Activated CD4-positive, alpha-beta T cell treated with anti-CD3 and anti-CD28 coated beads, Interleukin-2, Interleukin-6, amounts not matched to agents 100 ng/mL and 50 ng/mL, durations not matched to agents 16 hours and 8 hours (primary cell): ENCODE data around the gene UBE2D1.
A peak's percentile ranks its signal among the peaks of the same experiment; 100 is the strongest.
"Not testable (repeated sequence)": the region's sequence is repeated elsewhere in the genome, so short reads cannot be mapped to it uniquely, and the experiment has no call there.

Source experiments
- DNase-seq: peaks from one replicate; pipeline ENCODE4 v3.0.0-alpha.2; 2020

UBE2D1 gene

DNA sequence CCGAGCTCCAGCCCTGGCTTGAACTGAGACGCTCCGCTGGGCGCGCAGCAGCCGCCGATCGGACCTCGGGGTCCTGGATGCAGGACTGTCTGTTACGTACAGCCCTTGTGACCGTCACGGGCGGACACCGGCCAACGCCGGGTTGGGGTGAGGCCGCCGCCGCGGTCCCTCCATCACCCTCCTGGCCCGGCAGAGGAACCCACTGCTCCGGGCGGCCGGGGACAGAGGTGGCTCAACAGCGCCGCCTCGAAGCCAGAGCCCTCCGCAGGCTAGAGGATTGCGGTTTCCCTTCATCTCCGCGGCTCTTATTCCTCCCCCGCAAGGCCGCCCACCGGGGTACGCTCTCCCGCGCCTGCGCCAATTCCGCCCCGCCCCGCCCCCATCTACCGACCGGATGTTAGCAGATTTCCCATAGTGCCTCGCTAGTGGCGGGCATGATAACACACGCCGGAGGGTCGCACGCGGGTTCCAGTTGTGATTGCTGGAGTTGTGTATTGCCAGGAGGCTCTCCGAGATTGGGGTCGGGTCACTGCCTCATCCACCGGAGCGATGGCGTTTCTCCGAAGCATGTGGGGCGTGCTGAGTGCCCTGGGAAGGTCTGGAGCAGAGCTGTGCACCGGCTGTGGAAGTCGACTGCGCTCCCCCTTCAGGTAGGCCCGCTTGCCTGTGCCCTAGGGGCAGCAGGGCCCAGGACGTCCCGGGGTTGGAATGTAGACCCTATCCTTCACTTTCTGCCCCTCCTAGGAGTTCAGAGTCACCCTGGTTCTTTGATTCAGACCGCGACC lies 50.4 kb downstream of the UBE2D1 start, which contains the start of gene TFAM:
TFAM (plus strand) TSS at position 412 of the 785 bp plus-strand sequence; CDS start at position 550, 138 bp downstream.
- peak; percentile 98 for DNase-seq

DNA sequence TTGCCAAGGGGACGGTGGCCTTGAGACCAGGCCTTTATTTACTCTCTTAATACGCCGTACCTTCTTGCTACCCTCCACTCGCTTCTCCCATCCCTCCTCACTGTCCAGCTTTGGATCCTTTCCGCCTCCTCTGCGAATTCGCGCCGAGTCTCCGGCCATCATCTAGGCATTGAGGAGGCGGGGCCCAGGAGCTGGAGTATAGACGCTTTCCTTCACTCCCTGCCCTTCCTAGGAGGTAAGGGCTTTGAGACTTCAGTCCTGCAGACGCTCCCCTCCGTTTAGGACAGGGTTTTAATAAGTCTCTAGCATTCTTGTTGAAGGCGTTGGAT lies 50.9 kb downstream of the UBE2D1 start:
- DNase-seq, result peak; percentile 30

- no peak for DNase-seq
Observed at GRCh38 chr10:58389024-58389423, 54.2 kb downstream of the UBE2D1 start.

GRCh38 chr10:58393317-58393716 lies 58.5 kb downstream of the UBE2D1 start:
- DNase-seq, result no peak

DNA sequence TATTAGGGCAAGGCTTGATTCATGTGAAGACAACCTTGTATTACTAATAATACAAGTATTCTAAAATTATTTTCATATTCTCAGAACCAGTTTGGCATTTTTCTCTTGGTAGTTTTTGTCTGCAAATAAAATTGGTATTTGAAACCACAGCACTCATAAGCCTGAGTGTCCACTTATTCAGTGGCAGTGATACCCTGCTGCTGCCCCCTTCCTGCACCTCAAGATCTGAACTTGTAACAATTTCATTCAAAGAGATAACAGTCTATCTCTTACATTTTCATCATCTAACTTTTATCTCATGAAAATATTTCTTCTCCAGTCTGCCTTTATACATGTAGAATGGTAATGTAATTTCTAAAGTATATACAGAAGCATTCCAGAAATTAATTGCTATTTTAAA lies 59.7 kb downstream of the UBE2D1 start:
- DNase-seq, result no peak

DNA sequence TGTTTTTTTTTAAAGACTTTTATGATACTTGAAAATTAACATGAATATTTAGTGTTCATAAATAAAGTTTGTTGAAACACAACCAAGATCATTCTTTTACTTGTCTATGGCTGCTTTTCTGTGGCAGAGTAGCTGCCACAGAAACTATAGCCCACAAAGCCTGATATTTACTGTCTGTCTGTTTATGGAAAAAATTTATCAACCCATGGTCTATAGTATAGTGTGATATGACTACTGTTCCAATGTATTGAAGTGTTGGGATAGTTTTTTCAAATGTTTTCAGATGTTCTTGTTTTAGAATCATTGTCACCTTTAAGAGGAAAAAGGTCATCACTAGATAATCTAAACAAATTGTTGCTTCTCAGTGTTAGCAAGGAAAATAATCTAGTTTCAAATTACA lies 61.3 kb downstream of the UBE2D1 start:
- no peak for DNase-seq

DNA sequence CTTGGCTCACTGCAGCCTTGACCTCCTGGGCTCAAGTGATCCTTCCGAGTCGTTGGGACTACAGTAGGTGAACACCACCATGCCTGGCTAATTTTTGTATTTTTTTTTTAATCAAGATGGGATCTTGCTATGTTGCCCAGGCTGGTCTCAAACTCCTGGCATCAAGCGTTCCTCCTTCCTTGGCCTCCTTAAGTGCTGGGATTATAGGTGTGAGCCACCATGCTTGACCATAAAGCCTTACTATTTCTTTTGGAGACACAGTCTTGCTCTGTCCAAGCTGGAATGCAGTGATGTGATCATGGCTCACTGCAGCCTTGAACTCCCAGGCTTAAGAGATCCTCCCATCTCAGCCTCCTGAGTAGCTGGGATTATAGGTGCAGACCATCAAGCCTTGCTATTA lies 63.0 kb downstream of the UBE2D1 start:
- no peak for DNase-seq

DNA sequence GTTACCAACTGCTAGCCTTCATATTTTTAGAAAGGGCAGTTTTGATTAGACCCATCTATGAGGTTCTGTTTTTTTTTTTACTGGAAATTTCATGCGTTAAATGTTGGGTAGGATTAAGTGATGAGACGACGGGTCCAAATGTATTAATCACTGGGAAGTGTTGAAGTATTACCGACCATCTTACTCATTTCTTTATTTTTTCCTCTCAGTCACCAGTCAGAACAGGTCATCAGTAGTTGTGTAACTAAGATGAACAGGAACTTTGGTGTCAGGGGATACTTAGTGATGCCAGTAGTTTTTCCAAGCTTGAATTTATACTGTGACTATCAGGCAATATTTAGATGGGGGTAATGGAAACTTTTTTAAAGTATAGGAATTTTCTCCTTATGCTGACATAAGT lies 64.6 kb downstream of the UBE2D1 start:
- DNase-seq, result no peak

DNA sequence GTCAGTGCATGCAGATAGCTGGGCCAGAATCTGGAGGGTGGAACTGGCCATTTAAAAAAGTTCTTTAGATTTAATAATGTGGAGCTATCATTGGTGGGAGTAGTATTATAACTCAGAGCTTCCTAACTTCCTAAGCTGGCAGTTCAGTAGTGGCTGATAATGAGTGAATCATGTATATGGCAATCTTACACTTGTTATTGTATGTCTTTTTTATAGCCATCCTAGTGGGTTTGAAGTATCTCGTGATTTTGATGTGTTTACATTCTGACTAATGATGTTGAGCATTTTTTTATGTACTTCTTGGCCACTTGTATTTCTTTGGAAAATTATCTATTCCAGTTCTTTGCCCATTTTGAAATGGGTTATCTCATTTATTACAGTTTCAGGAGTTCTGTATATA lies 65.8 kb downstream of the UBE2D1 start:
- DNase-seq, result no peak

- no peak for DNase-seq
Observed at GRCh38 chr10:58404001-58404400, 69.2 kb downstream of the UBE2D1 start.

DNA sequence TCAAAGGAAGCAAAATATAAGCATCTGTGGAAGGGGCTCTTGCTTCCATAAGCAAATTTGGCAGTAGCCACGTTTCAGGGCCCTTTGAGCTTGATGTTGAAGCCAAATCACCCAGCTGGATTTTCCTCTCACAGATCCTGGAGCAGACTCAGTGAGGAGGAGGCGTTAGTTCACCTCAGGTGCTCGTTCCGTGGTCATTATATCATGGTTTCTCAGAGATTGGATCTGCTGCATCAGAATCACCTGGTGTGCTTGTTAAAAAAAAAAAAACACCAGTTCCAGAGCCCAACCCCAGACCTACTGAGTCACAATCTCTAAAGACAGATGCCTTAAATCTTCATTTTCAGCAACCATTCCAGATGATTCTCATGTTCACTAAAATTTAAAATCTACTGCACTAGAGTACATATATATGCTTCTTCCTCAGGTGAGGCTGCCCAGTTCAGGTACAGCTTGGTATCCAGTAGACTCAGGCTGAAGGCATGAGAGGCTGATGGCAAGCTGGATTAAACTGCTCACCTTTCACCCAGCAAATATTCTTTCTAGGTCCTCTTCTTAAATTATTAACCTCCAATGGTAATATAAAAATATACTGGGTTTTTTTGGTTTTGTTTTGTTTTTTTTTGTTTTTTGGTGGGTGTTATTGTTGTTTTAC lies 75.3 kb downstream of the UBE2D1 start:
- no peak for DNase-seq

DNA sequence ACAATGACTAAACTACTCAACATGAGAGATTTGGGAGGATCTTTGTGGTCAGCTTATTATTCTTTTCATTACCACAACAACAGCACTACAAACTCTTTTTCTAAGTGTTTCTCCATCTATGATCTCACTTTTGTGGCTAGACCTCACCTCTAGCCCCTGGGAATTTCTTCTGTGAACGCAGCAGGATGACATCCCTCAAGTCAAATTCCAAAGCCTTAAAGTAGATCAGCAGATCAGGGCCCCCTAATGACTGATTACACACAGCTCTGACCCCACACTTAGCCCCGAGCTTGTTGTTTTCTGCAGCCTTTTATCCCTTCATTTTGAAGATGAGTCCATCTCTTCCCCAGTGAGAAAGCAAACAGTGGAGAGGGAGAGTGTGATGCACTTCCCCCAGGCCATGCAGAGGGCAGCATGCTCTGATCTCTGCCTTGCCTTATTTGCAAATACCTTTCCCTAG lies 77.7 kb downstream of the UBE2D1 start:
- no peak for DNase-seq

- no peak for DNase-seq
Observed at GRCh38 chr10:58414270-58415041, 79.7 kb downstream of the UBE2D1 start.

- DNase-seq, result no peak
Observed at GRCh38 chr10:58415757-58416156, 81.0 kb downstream of the UBE2D1 start.

GRCh38 chr10:58417902-58418301 lies 83.1 kb downstream of the UBE2D1 start:
- DNase-seq, result not testable (repeated sequence)
